KG1 (cell line): ENCODE data around the gene VPS37D.
"Not testable (repeated sequence)": the region's sequence is repeated elsewhere in the genome, so short reads cannot be mapped to it uniquely, and the experiment has no call there.

Experiments
- DNase-seq: peaks from one replicate; lab custom pipeline; 2025; lab: John Stamatoyannopoulos, UW

Gene VPS37D

DNA sequence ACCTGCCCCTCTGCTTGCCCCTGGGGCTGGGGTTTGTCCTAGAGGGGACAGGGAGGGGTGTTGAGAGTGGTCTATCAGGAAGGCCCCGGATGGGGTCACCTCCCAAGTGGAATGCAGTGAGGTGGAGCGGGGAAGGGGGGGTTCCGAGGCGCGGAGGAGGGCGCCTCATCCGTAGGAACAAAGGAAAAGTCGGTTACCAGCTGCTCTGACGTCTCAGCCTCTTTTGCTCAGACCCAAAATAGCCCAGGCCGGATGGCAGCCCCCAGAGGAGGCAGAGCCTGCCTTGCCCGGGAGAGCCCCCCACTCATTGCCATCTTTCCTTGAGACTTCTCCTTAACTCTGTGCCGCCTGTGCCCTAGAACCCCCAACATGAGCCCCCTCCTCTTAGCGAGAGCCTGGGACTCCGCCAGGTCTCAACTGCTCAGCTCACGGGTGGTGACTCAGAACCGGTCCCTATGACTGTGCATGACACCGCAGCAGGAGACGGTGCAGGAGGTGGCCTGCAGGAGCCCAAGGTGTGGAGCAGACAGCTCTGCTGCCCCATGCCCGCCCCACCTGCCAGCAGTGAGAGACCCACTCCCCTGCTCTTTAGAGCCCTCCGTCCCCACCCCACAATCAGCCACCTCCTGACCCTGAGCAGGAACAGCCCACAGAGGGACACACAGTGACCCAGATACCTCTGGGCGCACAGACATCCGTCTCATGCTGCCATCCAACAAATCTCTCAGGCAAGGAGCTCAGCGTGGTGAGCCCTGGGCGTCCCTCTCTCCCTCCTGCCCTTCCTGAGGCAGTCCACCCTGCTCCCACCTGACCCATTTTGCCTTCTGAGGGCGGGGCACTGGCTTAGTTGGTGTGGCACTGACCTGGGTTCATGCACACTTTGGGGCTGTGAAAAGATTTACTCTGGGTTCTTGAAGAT, 38.8 kb downstream of the VPS37D start:
- DNase-seq = no peak

DNA sequence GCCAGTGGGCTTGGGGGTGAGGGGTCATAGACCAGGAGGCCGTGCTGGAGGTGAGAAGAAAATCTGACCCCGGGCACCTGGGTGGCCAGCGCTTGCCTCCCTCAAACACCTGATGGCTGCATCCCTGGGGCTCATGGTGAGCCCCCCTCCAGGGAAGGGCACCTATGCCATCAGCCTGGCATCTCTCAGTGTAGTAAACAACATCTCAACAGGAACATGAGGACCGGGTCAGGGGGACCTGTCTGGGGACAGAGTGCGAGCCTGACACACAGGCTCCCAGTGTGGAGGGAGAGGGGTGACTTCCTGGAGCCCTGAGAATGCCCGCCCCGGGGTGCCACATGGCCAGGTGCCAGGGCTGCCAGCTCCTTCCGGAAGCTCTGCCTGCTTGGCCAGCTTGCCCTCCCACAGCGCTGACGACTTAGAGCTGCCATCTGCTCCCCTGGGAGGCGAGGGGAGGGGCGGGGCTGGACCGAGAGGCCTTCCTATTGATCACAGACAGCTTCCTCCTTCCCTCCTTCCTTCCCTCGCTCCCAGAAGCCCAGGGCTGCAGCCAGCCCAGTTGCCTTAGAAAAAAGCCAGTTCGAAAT, 39.5 kb downstream of the VPS37D start:
- no peak for DNase-seq

DNA sequence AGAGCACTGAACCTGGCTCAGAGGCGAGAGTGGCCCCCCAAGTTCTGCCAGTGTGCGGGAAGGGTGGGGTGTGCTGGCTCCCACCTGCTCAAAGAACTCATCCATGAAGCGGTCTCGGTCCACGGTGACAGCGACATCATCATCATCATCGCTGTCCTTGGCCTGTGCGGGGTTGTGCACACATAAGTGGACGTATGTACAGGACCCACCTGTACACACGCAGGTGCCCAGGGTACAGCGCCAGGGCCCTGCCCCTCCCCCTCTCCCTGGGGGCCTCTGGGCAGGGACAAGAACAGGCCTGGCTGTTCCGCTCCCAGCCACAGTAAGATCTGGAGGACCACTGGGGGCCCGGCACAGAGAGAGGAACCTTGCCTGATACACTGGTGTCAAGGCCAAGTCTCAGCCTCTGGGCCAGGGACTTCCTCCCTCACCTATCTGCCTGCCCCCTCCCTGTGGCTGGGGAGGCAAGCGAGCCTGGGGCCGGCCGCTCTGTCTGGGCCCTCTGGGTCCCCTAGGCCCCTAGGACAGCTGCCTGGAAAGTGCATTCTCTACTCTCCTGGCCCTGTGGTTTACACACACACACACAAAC, 41.4 kb downstream of the VPS37D start:
- DNase-seq = no peak

DNA sequence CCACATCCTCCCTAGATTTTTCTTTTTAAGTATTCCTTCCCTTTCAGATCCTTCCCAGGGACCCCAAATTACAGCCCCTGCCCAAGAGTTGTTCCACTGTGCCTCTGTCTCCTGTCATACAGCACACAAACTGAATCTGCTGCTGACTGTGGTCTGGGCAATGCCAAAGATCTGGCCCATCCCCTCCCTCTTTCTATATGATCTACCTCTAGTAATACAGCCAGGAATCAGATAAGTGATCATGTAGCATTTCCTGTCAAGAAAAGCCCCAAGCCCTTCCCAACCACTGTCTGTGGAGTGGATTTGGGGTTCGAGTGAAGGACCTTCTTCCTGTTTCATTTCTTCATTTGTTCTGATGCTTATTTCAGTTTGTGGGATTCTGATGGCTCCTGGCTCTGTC, 45.1 kb downstream of the VPS37D start:
- no peak for DNase-seq

DNA sequence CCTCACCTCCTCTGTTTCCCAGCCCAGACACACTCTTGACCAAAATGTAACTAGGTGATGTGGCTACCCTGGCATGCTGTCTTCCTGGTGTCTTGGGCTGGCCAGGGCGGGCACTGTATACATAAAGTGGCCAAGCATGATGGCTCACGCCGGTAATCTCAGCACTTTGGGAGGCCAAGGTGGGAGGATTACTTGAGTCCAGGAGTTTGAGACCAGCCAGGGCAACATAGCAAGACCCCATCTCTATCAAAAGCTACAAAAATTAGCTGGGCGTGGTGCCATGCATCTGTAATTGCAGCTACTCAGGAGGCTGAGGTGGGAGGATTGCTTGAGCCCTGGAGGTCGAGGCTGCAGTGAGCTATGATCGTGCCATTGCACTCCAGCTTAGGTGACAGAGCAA, 45.7 kb downstream of the VPS37D start:
- DNase-seq = not testable (repeated sequence)

DNA sequence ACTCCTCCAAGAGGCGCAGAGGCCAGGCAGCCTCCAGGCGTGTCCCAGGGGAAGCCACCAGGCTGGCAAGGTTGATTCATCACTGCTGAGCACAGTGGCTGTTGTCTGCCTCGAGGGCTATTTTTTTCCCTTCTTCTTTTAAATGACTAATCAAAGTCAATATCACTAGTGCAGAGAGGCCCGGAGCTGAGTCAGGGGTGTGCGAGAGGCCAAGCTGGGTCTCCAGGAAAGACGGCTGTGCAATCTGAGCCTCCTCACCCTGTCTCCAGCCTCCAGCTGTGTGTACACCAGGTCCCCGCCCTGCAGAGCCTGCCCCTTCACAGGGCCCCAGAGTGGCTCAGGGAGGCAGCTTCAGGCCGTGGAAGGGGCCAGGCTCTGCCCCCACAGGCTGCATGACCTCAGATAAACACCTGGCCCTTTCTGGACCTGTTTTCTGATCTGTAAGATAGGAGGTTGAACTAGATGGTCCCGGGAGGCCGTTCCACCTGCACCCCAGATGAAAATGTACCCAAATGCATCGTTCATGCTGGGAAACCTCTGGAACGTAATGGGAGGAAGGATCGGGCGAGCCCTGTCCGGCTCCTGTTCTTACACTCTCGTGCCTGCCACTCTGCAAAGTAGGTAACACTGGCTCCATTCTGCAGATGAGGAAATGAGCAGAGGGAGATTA, 48.2 kb downstream of the VPS37D start:
- DNase-seq = no peak

DNA sequence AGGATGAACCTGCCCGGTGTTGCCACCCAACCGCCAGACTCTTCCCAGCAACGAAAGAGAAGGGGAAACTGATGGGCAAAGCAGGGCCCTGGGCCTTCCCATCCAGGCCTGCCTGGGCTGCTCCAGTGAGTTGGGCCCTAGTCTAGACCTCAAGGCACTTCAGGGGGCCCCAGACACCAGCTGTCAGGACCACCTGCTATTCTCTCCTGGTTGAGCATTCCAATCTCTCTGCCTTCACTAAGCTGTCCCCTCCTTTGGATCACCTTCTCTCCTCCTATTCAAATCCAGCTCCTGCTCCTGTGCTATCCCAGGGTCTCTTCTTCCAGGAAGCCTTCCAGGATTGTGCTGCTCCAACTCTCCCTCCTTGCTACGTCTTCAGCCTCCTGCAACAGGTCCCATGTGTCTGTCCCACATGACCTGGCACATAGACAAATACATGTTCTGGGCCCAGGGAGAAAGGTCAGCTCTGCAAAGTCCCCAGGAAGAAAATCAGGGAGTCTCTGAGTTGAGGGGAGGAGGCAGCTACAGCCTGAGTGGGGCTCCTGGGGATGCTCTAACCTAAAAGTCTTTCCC, 48.8 kb downstream of the VPS37D start:
- no peak for DNase-seq

DNA sequence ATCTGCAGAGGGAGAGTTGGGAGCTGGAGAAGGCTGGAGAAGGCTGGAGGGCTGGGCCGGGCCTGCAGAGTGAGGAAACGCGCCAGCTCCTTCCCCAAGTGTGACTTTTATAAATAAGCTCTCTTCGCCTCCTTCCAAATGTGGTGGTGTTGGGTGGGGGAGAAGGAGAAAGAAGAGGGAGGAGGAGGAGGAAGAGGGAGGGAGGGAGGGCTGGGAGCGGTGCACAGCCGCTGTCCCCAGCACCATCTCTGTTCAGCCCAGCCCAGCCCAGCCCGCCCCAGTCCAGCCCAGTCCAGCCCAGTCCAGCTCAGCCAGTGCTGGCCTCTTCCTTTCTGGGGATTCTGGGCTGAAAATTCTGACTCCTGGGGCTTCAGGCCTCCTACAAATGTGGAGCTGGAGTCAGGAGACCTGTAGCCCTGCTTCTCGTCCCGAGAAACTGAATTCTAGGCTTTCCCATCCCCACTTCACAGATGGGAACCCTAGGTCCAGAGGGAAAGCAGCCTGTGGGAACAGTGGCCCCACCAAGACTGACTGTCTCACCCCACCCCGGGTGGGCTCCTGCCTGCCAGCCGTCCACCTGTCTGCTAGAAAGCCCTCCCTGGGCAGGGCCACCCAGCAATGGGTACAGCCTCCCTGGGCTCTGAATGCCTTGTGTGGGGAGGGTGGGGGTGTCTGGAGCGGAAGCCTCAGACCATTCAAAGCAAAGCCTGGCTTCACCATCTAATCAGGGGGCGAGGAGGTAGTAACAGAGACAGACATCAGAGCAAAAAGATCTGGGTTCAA, 49.6 kb downstream of the VPS37D start:
- DNase-seq = no peak

DNA sequence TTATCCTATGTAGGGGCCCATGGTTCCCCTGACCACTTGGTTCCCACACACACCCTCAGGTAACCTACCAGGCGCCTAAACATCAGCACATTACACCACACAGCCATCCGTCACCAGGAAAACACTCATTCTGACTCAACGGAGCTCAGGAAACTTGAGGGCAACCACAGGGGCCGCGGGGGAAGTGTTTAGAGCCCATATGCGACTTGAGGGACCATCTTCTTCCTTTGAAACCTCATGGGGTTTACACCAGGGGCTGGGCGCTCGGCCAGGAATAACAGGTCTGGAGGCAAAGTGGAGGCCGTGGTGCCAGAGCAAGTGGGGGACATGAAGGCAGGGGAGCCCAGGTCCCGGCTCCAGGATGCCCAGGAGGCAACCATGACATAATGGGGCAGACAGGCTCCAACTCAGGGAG, 50.4 kb downstream of the VPS37D start:
- peak; percentile 83 for DNase-seq

DNA sequence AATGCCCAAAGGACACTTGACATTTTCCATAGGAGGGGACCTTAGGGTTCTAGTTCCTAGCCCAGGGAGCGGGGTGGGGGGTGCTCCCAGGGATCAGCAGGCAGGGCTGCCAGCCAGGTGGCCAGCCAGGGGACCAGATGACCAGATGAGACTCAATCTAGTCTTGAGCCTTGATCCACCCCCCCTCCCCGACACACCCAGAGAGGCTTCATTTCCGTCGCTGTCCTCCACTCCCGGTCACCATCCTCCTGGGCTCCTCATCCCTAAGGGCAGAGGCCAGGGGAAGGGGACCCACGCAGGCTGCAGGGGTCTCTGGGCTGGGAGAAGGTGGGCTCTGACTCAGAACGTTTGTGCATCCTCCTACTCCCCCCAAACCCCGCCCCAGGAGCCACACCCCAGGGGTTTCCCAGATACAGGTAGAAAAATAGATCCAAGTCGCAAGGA, 50.8 kb downstream of the VPS37D start:
- no peak for DNase-seq

DNA sequence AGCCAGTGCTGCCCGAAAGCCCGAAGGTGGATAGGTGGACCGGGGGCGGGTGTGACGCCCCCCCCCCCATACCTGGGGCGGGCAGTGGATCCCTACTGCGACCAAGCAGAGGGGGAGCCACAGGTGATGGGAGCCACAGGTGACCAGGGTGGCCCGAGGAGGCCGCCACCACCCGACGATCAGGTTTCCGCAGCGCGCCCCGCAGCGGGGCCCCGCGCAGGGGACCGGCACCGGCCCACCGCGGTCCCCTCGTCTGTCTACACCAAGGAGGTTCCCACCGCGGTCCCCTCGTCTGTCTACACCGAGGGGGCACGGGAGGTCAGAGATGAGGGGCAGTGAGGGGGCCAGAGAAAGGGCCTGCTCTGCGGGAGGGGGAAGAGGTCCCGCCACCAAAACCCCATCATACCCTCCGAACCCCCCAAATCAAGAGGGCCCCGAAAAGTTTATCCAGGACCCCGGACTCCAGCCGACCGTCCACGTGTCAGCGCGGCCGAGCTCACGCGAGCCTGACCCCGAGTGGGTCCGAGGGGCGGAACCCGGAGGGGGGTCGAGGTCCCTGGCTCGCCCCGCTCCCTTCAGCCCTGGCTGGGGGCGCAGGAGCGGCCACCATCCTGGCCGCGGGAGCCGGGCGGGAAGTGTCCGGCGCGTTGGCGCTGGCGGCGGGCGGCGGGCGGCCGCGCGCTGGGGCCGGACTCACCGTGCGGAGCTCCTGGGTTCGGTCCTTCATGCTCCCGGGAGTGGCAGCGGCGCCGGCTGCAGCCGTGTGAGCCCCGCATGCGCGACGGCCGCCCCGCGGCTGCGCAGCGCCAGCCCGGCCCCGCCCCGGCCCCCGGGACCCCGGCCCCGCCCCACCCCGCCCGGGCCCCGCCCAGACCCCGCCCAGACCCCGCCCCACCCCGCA, 51.5 kb downstream of the VPS37D start, which contains the start of gene STX1A:
TSS of gene STX1A (minus strand) at position 765 of the 901 bp plus-strand sequence. CDS start at position 727, 38 bp downstream.
- no peak for DNase-seq

DNA sequence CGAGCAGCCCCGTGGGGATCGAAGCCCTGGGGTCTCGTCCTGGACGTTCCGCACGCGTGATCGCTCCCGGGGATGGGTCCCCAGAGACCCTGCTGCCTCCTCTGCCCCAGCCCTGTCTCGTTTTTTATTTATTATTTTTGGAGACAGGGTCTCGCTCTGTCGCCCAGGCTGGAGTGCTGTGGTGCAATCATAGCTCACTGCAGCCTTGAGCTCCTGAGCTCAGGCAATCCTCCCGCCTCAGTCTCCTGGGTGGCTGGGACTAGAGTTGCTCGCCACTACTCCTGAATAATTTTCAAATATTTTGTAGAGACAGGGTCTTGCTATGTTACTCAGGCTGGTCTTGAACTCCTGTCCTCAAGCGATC, 52.2 kb downstream of the VPS37D start:
- no peak for DNase-seq

DNA sequence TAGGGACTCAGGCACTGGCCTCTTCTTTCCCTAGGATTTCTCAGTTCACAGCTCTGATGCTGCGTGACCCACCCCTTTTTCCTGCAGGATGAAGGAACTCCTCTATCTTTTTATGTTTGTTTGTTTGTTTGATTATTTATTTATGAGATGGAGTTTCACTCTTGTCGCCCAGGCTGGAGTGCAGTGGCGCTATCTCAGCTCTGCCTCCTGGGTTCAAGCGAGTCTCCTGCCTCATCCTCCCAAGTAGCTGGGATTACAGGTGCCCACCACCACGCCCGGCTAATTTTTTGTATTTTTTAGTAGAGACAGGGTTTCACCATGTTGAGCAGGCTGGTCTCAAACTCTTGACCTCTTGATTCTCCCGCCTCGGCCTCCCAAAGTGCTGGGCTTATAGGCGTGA, 52.8 kb downstream of the VPS37D start:
- DNase-seq = not testable (repeated sequence)

DNA sequence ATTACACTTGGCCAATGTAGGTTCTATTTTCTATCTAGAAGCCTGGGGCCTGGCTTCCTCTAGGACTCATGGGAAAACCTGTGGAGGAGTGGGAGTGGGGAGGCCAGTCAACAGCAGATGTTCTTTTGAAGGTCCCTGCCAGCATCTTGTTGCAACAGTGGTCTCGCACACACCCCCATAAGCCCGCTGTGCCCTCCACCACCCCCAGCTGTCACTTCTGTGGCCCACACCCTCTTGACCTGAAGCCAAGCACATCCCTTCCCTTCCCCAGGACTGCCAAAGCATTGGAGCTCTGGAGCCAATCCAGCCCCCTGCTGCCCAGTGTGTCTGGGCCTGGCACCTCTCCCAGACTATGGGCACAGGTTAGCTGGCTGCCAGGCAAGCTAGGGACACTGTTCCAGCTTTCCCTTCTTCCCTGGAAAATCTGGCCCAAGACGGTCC, 53.8 kb downstream of the VPS37D start:
- no peak for DNase-seq
